Kidney epithelial cell (primary cell): ENCODE results near the gene DPP6. TPM values are rescaled to one million over a fixed set of nuclear protein-coding genes. Genes with fewer than 3 reads are reported as not detected.

Source experiments
- DNase-seq: peaks from one replicate; pipeline ENCODE4 v3.0.0-alpha.2; 2010; ENCODE audit warnings: low read depth
- H3K27me3 ChIP-seq: 2 replicates; pipeline ENCODE4 v1.6.0; 2011; ENCODE audit warnings: low read length; ENCODE audit not compliant: control insufficient read depth, insufficient read depth
- H3K36me3 ChIP-seq: 2 replicates; pipeline ENCODE4 v1.5.1; 2011; ENCODE audit warnings: low read length; ENCODE audit not compliant: control insufficient read depth, insufficient read depth
- H3K4me3 ChIP-seq: 2 replicates; pipeline ENCODE4 v1.5.1; 2011; ENCODE audit warnings: low read depth, mild to moderate bottlenecking, control low read depth, low read length
- total RNA-seq: library from RNA; depleted of rRNA; stranded (reverse); fragments of >200 nt; gene quantifications from 2 replicates; pipeline ENCODE4 v1.2.3, GENCODE V29; 2015
- TF ChIP-seq, protein P1 (sequence below): IDR thresholded peaks from 2 replicates; pipeline ENCODE4 v1.5.1; 2011; ENCODE audit warnings: mild to moderate bottlenecking, moderate library complexity, low read length, control low read depth, inconsistent platforms; ENCODE audit not compliant: insufficient read depth, poor library complexity, severe bottlenecking

DPP6 gene
- total RNA-seq, 1 donor from 2014 or later: 0.84 TPM

DNA sequence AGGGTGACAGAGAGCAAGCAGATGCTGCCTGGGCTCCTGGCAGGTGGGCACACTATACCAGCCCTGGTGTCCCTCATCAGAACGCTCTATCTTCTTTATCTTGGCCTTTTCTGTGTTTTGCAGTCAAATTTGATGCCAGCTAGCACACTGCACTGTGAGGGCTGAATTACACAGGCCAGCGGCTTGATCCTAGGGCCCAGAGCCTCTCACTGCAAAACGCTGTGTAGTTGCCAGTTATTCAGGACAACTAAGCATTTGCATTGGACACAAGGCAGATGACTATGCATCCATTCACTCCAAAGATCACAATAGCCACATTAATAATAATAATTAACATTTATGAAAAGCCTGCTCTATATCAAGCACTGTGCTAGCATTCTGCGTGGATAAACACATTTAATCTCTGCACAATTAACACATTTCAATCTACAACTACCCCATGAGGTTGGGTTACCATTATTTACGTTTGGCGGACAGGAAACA, 850.4 kb downstream of the DPP6 start:
- H3K4me3 ChIP-seq: no peak overlapping the region
- DNase-seq: no peak
- H3K27me3 ChIP-seq: no peaks in the 10 kb centered on the region
- H3K36me3 ChIP-seq: no peaks in the 10 kb centered on the region
- TF ChIP-seq, protein P1, sequence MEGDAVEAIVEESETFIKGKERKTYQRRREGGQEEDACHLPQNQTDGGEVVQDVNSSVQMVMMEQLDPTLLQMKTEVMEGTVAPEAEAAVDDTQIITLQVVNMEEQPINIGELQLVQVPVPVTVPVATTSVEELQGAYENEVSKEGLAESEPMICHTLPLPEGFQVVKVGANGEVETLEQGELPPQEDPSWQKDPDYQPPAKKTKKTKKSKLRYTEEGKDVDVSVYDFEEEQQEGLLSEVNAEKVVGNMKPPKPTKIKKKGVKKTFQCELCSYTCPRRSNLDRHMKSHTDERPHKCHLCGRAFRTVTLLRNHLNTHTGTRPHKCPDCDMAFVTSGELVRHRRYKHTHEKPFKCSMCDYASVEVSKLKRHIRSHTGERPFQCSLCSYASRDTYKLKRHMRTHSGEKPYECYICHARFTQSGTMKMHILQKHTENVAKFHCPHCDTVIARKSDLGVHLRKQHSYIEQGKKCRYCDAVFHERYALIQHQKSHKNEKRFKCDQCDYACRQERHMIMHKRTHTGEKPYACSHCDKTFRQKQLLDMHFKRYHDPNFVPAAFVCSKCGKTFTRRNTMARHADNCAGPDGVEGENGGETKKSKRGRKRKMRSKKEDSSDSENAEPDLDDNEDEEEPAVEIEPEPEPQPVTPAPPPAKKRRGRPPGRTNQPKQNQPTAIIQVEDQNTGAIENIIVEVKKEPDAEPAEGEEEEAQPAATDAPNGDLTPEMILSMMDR: no peak

DNA sequence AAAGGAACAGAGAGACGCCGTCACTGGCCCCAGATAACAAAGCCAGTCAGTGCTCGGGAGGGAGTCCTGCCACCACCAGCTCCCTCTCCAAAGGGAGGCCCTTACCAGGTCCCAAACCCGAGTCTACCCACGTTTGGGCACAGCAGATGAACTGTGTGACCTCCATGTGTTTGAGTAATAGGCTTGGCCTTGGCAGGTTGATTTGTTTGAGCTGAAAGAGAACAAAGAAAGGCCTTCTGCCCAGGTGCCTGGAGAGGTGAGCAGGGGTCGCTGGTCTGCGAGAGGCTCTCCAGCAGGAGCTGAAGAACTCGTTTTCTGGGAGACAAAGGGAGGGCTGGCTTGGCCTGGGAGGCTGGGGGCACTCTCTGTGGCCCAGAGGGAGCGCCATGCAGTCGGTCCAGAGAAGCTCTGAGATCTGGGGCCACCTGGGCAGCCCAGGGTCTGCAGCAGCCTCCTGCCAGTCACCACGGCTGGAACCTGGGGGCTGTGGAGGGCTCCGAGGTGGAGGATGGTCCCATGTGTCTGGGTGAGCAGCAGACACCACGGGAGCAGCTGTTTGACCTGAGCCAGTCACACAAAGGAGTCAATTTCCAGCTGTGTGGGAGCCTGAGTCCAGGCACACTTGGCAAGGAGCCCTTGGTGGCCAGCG, 851.0 kb downstream of the DPP6 start:
- TF ChIP-seq, protein P1: no peak
- no peak for DNase-seq
- no peaks in the 10 kb centered on the region for H3K36me3 ChIP-seq

DNA sequence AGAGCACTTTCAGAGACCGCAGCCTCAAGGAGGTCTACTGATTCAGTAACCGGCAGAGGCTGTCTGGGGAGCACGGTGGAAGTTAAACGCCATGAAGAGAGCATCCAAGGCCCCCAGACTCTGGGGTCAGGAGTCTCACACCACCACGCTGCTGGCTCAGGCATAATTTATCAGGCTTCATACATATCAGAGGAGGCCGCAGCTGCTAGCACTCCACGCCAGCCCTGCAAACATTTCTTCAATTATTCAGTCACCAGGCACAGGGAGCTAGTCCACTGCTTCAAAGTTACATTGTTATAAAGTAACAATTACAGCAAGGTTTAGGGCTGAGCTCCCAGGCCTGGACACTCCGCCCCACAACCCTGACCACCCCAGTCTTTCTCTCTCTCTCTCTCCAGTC, 852.9 kb downstream of the DPP6 start:
- TF ChIP-seq, protein P1: no peak
- Histone ChIP-seq H3K4me3 (no peak overlapping the region), H3K36me3 (no peaks in the 10 kb centered on the region), H3K27me3 (no peaks in the 10 kb centered on the region)
- no peak for DNase-seq

More for the DNA sequence above, 851.0 kb downstream of the DPP6 start:
- H3K4me3 ChIP-seq: no peak overlapping the region
- no peaks in the 10 kb centered on the region for H3K27me3 ChIP-seq

DNA sequence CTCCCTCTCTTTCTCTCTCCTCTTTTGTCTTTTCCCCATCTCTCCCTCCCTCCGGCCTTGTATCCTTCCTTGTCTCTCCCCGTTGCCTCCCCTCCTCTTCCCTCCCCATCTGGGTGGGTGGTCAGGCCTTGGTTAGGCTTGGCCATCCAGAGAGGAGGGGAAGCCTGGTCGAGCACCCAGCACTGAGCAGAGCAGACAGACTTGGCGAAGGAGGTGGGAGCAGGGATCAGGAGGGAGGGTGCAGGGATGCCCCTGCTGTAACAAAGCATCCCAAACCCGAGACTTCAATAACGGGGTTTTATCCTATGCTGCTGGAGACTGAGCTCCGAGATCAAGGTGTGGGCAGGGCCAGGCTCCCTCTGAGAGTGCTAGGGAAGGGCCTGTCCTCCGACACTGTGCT, 853.4 kb downstream of the DPP6 start:
- TF ChIP-seq, protein P1: no peak
- Histone ChIP-seq H3K27me3 (no peaks in the 10 kb centered on the region), H3K36me3 (no peaks in the 10 kb centered on the region), H3K4me3 (no peak overlapping the region)
- no peak for DNase-seq

DNA sequence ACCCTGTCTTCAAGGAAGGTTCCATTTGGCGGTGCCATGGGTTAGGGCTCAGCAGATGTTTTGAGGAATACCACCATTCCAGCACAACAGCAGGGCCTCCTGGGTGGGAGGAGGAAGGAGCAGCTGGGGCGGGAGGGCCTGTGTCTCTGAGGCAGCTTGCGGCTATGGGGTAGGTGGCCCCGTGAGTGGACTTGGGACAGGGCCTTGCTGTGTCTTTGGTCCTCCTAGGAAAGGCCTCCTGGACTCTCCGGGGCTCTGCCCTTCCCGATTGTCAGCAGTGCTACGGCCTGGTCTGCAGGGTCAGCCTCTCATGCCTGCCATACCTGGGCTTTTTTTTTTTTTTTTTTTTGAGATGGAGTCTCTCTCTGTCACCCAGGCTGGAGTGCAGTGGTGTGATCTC, 854.0 kb downstream of the DPP6 start:
- no peak for DNase-seq
- H3K36me3 ChIP-seq: no peaks in the 10 kb centered on the region
- TF ChIP-seq, protein P1: no peak
- no peak overlapping the region for H3K4me3 ChIP-seq
- no peaks in the 10 kb centered on the region for H3K27me3 ChIP-seq
